Left lung (tissue), 10 donors: ENCODE results near the gene TMEM131L. TPM values are rescaled to one million over a fixed set of nuclear protein-coding genes. Genes with fewer than 3 reads are reported as not detected.

Source experiments
- ATAC-seq: fragments of 200-7000 bp; cut with Tn5 transposase; one replicate; pipeline ENCODE4 v1.9.1; 2020; ENCODE audit warnings: moderate library complexity
- DNase-seq, 4 donors: peaks; one replicate each; pipeline ENCODE4 v3.0.0-alpha.2; 2013 to 2020
- H3K27ac ChIP-seq, 2 donors: fragments of 200-600 bp; sonication (generic) in 1 of 2; one replicate each; pipeline versions ENCODE4 v1.5.0 to v1.8.0; 2020 to 2021
- H3K27me3 ChIP-seq, 2 donors: fragments of 200-600 bp; sonication (generic) in 1 of 2; one replicate each; pipeline versions ENCODE4 v1.5.0 to v1.8.0; 2020 to 2021
- H3K36me3 ChIP-seq, 2 donors: fragments of 200-600 bp; sonication (generic) in 1 of 2; one replicate each; pipeline versions ENCODE4 v1.5.0 to v1.8.0; 2020 to 2021
- H3K4me1 ChIP-seq, 2 donors: fragments of 200-600 bp; one replicate each; pipeline ENCODE4 v1.8.0; 2021
- H3K4me3 ChIP-seq, 2 donors: fragments of 200-600 bp; sonication (generic) in 1 of 2; one replicate each; pipeline versions ENCODE4 v1.5.0 to v1.8.0; 2020 to 2021; ENCODE audit warnings: mild to moderate bottlenecking in 1 of 2
- H3K9me3 ChIP-seq, 2 donors: fragments of 200-600 bp; sonication (generic) in 1 of 2; one replicate each; pipeline versions ENCODE4 v1.5.0 to v1.8.0; 2020 to 2021
- CTCF ChIP-seq, 2 donors: fragments of 200-600 bp; sonication (generic) in 1 of 2; IDR thresholded peaks; one replicate each; pipeline versions ENCODE4 v1.5.0 to v1.8.0; 2021; ENCODE audit warnings: antibody characterized with exemption in 2 of 2
- intact Hi-C, 2 donors: fragments of 100-400 bp; cut with DNase I; formaldehyde crosslinking; loops; one replicate each; pipeline versions ENCODE4 v1.11.2 to v1.14.2; 2022
- polyA plus RNA-seq, 6 donors: library from polyadenylated mRNA; unstranded; fragments of 120-200 nt; gene quantifications; one replicate each; pipeline ENCODE4 v1.2.1, GENCODE V29; 2013; ENCODE audit not compliant: insufficient read length in 6 of 6
- total RNA-seq, 2 donors: library from RNA; stranded (reverse); fragmentation: NEBNext Ultra II Directional; extraction: Animal tissue kit (Norgen Biotek cat#: 25700); gene quantifications; one replicate each; pipeline ENCODE4 v1.2.1, GENCODE V29; 2021
- donor health status: DM: no; HTN: yes; CAD: no.
- donor health status: DM: no; HTN: no; CAD: no.

The TMEM131L gene
- total and polyA plus RNA-seq, 8 donors = 17.6 to 34.2 (median 30.4) TPM

- TF ChIP-seq CTCF (IDR thresholded peaks at IDR 0.05) = peak; percentile 21 to 29
- Histone ChIP-seq H3K27ac (peak overlapping the region in 1 of 2 donors; percentile 33), H3K27me3 (no peaks in the 10 kb centered on the region), H3K4me1 (peaks cover 4 to 51% of the 10 kb centered on the region in 2 donors), H3K9me3 (peaks cover 0 to 5% of the 10 kb centered on the region in 2 donors), H3K4me3 (no peak overlapping the region), H3K36me3 (no peaks in the 10 kb centered on the region)
- DNase-seq (peak in 1 of 4 donors; percentile 31), ATAC-seq (peak; percentile 89)
- intact Hi-C loops = no loop called here
Observed at GRCh38 chr4:153643406-153644383, 177.5 kb downstream of the TMEM131L start.

GRCh38 chr4:153645183-153645582 lies 179.0 kb downstream of the TMEM131L start:
- Histone ChIP-seq H3K9me3 (peaks cover 0 to 5% of the 10 kb centered on the region in 2 donors), H3K27me3 (no peaks in the 10 kb centered on the region), H3K4me1 (peaks cover 4 to 64% of the 10 kb centered on the region in 2 donors), H3K36me3 (no peaks in the 10 kb centered on the region), H3K27ac (no peak overlapping the region), H3K4me3 (no peak overlapping the region)
- no peak for DNase-seq
- no peak for ATAC-seq
- TF ChIP-seq CTCF (IDR thresholded peaks at IDR 0.05) = peak in 1 of 2 donors; percentile 41
- intact Hi-C loops = no loop called here

GRCh38 chr4:153646261-153646660 lies 180.1 kb downstream of the TMEM131L start:
- Histone ChIP-seq H3K9me3 (peaks cover 0 to 5% of the 10 kb centered on the region in 2 donors), H3K36me3 (no peaks in the 10 kb centered on the region), H3K4me3 (no peak overlapping the region), H3K27ac (peak overlapping the region in 1 of 2 donors; percentile 50), H3K4me1 (peaks cover 6 to 73% of the 10 kb centered on the region in 2 donors), H3K27me3 (no peaks in the 10 kb centered on the region)
- no peak for DNase-seq
- ATAC-seq = no peak
- no peak for TF ChIP-seq CTCF (IDR thresholded peaks at IDR 0.05)
- intact Hi-C loops = no loop called here

GRCh38 chr4:153646978-153647377 lies 180.8 kb downstream of the TMEM131L start:
- intact Hi-C loops = no loop called here
- ATAC-seq (no peak), DNase-seq (no peak)
- TF ChIP-seq CTCF (IDR thresholded peaks at IDR 0.05) = no peak
- no peak overlapping the region for H3K4me3 ChIP-seq
- no peaks in the 10 kb centered on the region for H3K27me3 ChIP-seq
- H3K9me3 ChIP-seq = peaks cover 0 to 5% of the 10 kb centered on the region in 2 donors
- H3K4me1 ChIP-seq = peaks cover 9 to 80% of the 10 kb centered on the region in 2 donors
- H3K36me3 ChIP-seq = no peaks in the 10 kb centered on the region
- peak overlapping the region in 1 of 2 donors; percentile 50 for H3K27ac ChIP-seq

GRCh38 chr4:153647975-153648374 lies 181.8 kb downstream of the TMEM131L start:
- H3K27ac ChIP-seq = peak overlapping the region in 1 of 2 donors; percentile 50
- peaks cover 9 to 88% of the 10 kb centered on the region in 2 donors for H3K4me1 ChIP-seq
- peaks cover 0 to 5% of the 10 kb centered on the region in 2 donors for H3K9me3 ChIP-seq
- TF ChIP-seq CTCF (IDR thresholded peaks at IDR 0.05) = no peak
- no peak for ATAC-seq
- H3K36me3 ChIP-seq = no peaks in the 10 kb centered on the region
- intact Hi-C loops = no loop called here
- no peak overlapping the region for H3K4me3 ChIP-seq
- no peak for DNase-seq
- no peaks in the 10 kb centered on the region for H3K27me3 ChIP-seq
